SK-N-SH (cell line): Measurements from ENCODE around the gene GNB2. TPM values are rescaled to one million over a fixed set of nuclear protein-coding genes. Genes with fewer than 3 reads are reported as not detected.

ENCODE experiments used
- CTCF ChIA-PET: fragments of 300-600, 350-600 bp; formaldehyde crosslinking; extraction: SDS; loops from one replicate; lab custom pipeline; 2021; lab: Yijun Ruan, JAX
- POLR2A ChIA-PET: fragments of 350-600 bp; sonication (Branson Sonifier 250); formaldehyde crosslinking; extraction: SDS; loops from one replicate; lab custom pipeline; 2020; ENCODE audit warnings: antibody characterized with exemption, inconsistent platforms; lab: Yijun Ruan, JAX
- DNase-seq: peaks from one replicate; pipeline ENCODE4 v3.0.0; 2012
- H2AFZ ChIP-seq: fragments of 200-600 bp; sonication (generic); 2 replicates; pipeline ENCODE4 v1.8.1; 2016; ENCODE audit warnings: antibody characterized with exemption, mild to moderate bottlenecking, low read depth
- H3F3A ChIP-seq: fragments of 200-600 bp; sonication (generic); replicated peaks from 2 replicates; pipeline ENCODE3; 2016; ENCODE audit warnings: antibody characterized with exemption, mild to moderate bottlenecking; ENCODE audit not compliant: insufficient read depth
- H3K27ac ChIP-seq, 2 experiments: fragments of 200-500 bp in 1 of 2; fragments of 200-600 bp in 1 of 2; sonication (Bioruptor generic) in 1 of 2; sonication (generic), shearing (Covaris generic) in 1 of 2; 2 replicates each; pipeline versions ENCODE4 v1.5.1 to v1.6.1; 2014 to 2016; ENCODE audit warnings: low read depth in 2 of 2, inconsistent platforms in 1 of 2, low read length in 1 of 2, mild to moderate bottlenecking in 1 of 2, mixed read lengths in 1 of 2
- H3K27me3 ChIP-seq: fragments of 200-600 bp; sonication (generic), shearing (Covaris generic); 2 replicates; pipeline ENCODE4 v1.6.1; 2016; ENCODE audit warnings: mixed run types; ENCODE audit not compliant: insufficient read depth
- H3K36me3 ChIP-seq, 2 experiments: fragments of 200-500 bp in 1 of 2; fragments of 200-600 bp in 1 of 2; sonication (Bioruptor generic) in 1 of 2; sonication (generic) in 1 of 2; replicated peaks in 1 of 2; 2 replicates each; pipeline versions ENCODE3 to v1.5.1; 2014 to 2016; ENCODE audit warnings: low read length in 1 of 2, mild to moderate bottlenecking in 1 of 2; ENCODE audit not compliant: insufficient read depth in 2 of 2, control insufficient read depth in 1 of 2
- H3K4me1 ChIP-seq, 2 experiments: fragments of 200-500 bp in 1 of 2; fragments of 200-600 bp in 1 of 2; sonication (Bioruptor generic) in 1 of 2; sonication (generic), shearing (Covaris generic) in 1 of 2; 2 replicates each; pipeline versions ENCODE4 v1.5.1 to v1.6.1; 2014 to 2016; ENCODE audit warnings: low read depth in 1 of 2, low read length in 1 of 2, mixed run types in 1 of 2; ENCODE audit not compliant: insufficient read depth in 2 of 2, control insufficient read depth in 1 of 2
- H3K4me2 ChIP-seq: fragments of 200-600 bp; sonication (generic), shearing (Covaris generic); 2 replicates; pipeline ENCODE4 v1.6.1; 2017; ENCODE audit warnings: mixed run types
- H3K4me3 ChIP-seq, 2 experiments: fragments of 200-500 bp in 1 of 2; fragments of 200-600 bp in 1 of 2; sonication (Bioruptor generic) in 1 of 2; sonication (generic), shearing (Covaris generic) in 1 of 2; 2 replicates each; pipeline versions ENCODE4 v1.5.1 to v1.8.1; 2014 to 2016; ENCODE audit warnings: low read depth in 2 of 2, inconsistent platforms in 1 of 2, low read length in 1 of 2, mild to moderate bottlenecking in 1 of 2, mixed read lengths in 1 of 2, moderate library complexity in 1 of 2
- H3K79me2 ChIP-seq: fragments of 200-600 bp; sonication (generic); 2 replicates; pipeline ENCODE4 v1.8.1; 2017; ENCODE audit warnings: mild to moderate bottlenecking; ENCODE audit not compliant: insufficient read depth
- H3K9ac ChIP-seq: fragments of 200-600 bp; sonication (generic); 2 replicates; pipeline ENCODE4 v1.6.1; 2017; ENCODE audit warnings: mixed run types
- H3K9me2 ChIP-seq: fragments of 200-600 bp; sonication (generic); 2 replicates; pipeline ENCODE4 v1.6.1; 2017; ENCODE audit warnings: mixed run types
- H3K9me3 ChIP-seq: fragments of 200-600 bp; sonication (generic); 2 replicates; pipeline ENCODE4 v1.6.1; 2017; ENCODE audit warnings: mixed run types, mild to moderate bottlenecking, moderate library complexity
- H4K20me1 ChIP-seq: fragments of 200-600 bp; sonication (generic); 2 replicates; pipeline ENCODE4 v1.6.1; 2017; ENCODE audit warnings: mild to moderate bottlenecking, mixed run types; ENCODE audit not compliant: insufficient read depth
- EP300 ChIP-seq, 2 experiments: IDR thresholded peaks; 2 replicates each; pipeline versions ENCODE4 v1.4.0 to v1.6.1; 2012; ENCODE audit warnings: borderline replicate concordance in 1 of 2, low read depth in 1 of 2, low read length in 1 of 2
- GATA2 ChIP-seq: sonication (generic); formaldehyde crosslinking; IDR thresholded peaks from 2 replicates; pipeline ENCODE4 v1.5.0; 2020; ENCODE audit warnings: mild to moderate bottlenecking, missing genetic modification reagents
- JUND ChIP-seq: IDR thresholded peaks from 2 replicates; pipeline ENCODE4 v1.4.0; 2012
- WGBS: methylation state at CpG from one replicate; pipeline ENCODE4 v1.1.6; 2017; ENCODE audit warnings: low lambda C conversion rate; 5-methylcytosine and 5-hydroxymethylcytosine counted together
- polyA plus RNA-seq, 3 experiments: library from polyadenylated mRNA; depleted of rRNA; stranded (reverse); fragments of >200 nt; gene quantifications; 2 replicates each; pipeline ENCODE4 v1.2.3, GENCODE V29; 2012
- TF ChIP-seq, protein P1 (sequence below): IDR thresholded peaks from 2 replicates; pipeline ENCODE4 v1.6.1; 2012; ENCODE audit warnings: mild to moderate bottlenecking, low read depth, low read length, moderate library complexity

The GNB2 gene
- polyA plus RNA-seq, 1 of the 3 experiments (the other 2 are of a cell fraction), result 398 TPM

DNA sequence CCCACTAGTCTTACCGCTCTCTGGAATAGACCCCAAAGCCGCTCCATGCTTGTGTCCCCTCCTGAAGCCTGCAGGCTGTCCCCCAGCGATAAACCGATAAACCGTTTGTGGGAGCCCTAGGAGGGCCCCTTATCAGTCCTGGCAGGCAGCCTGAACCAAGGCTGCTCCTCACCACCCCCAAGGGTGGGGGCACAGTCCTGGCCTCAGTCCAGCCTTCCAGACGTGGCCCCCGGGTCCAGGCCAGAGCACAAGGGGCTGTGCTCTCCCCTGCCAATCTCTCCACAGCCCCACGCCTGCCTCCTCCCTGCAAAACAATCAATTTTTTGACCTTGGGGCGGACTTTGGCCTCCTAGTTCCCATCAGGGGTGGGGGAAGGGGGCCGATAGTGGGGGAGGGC lies 32.1 kb upstream of the GNB2 start, which contains the start of gene TFR2:
TFR2 (minus strand) TSS at position 90 of the 397 bp plus-strand sequence; CDS start at position 47, 43 bp downstream.
- H2AFZ ChIP-seq, result no peak within 1 kb of the TSS
- no peaks in the 10 kb centered on the region for H3K36me3 ChIP-seq
- H3K9me3 ChIP-seq, result no peaks in the 10 kb centered on the region
- H3K4me1 ChIP-seq, result peaks cover 0 to 9% of the 10 kb centered on the region in 2 experiments; a peak in 1 of 4 replicates
- no peaks in the 10 kb centered on the region for H4K20me1 ChIP-seq
- no peak within 1 kb of the TSS for H3K27ac ChIP-seq
- CTCF ChIA-PET, result interaction anchor here (1.2 to 12.8 kb wide), 3 partner anchors 7 to 81 kb away, joined by 4 to 109 read pairs (median 11); partner anchors contain the start of gene ACTL6B
- no peak within 1 kb of the TSS for H3K9ac ChIP-seq
- 54% methylated on average over 10 of the region's 10 CpGs for whole genome bisulfite sequencing
- no peaks in the 10 kb centered on the region for H3K79me2 ChIP-seq
- peak; percentile 82 for DNase-seq
- H3K27me3 ChIP-seq, result peaks cover 6% of the 10 kb centered on the region; the same call in 1 of the 2 replicates
- H3F3A ChIP-seq, result no peaks in the 10 kb centered on the region
- TF ChIP-seq EP300 (IDR thresholded peaks at IDR 0.05; ENCODE audit: borderline replicate concordance in 1 of 2, low read depth in 1 of 2, low read length in 1 of 2) (no peak), GATA2 (CRISPR knock-in tag) (0 out of 2 replicates have a peak, but pooled peaks have one; percentile 19)
- TF ChIP-seq, all 33 proteins: peak for 1
- Histone ChIP-seq H3K4me2 (no peak within 1 kb of the TSS), H3K9me2 (no peaks in the 10 kb centered on the region), H3K4me3 (no peak within 1 kb of the TSS)
- POLR2A ChIA-PET, result interaction anchor here (1.5 kb wide), 1 partner anchor 31 kb away, joined by 4 read pairs; the partner anchor contains the start of gene GNB2

DNA sequence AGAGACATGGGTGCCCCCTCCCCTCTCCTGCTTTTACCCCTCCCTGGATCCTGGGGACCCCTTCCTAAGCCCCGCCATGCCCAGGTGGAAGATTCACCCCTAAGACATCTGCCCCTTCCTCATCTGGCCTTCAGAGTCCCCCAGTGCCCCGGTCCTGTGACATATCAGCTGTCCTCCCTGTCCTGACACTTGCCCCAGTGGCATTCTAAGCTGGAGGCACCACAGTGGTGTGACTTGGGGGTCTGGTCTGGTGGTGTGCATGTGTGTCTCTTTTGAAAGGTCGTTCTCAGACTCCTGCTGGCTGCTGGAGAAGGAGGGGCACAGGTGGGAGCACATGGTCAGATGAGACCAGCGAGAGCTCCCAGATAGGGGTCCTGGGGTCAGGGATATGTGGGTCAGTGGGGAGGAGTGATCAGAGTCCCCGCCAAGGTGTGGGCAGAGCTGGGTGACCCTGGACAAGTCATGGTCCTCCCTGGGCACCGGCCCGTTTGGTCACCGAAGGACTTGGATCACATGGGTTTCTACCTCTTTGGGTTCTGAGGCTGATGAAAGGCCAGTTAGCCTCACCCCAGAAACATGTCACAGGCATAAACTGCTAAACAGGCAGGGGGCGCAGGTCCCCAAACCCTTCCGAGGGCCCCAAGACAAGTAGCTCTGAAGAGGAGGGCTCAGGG lies 31.5 kb upstream of the GNB2 start:
- Histone ChIP-seq H3K4me2 (no peak overlapping the region), H4K20me1 (no peaks in the 10 kb centered on the region), H3K9me2 (no peaks in the 10 kb centered on the region), H3F3A (no peaks in the 10 kb centered on the region), H3K9me3 (no peaks in the 10 kb centered on the region), H3K4me1 (peaks cover 0 to 9% of the 10 kb centered on the region in 2 experiments; a peak in 1 of 4 replicates), H2AFZ (no peak overlapping the region), H3K4me3 (no peak overlapping the region), H3K27me3 (peaks cover 7% of the 10 kb centered on the region; the same call in 1 of the 2 replicates), H3K36me3 (no peaks in the 10 kb centered on the region), H3K27ac (no peak overlapping the region), H3K79me2 (no peaks in the 10 kb centered on the region), H3K9ac (no peak overlapping the region)
- no peak for DNase-seq
- WGBS, result 61% methylated on average over 7 of the region's 10 CpGs
- ChIA-PET CTCF (interaction anchor here (0.9 to 12.8 kb wide), 4 partner anchors 8 to 82 kb away, joined by 3 to 109 read pairs (median 8); partner anchors contain the start of gene ACTL6B), POLR2A (interaction anchor here (1.5 kb wide), 1 partner anchor 31 kb away, joined by 4 read pairs; the partner anchor contains the start of gene GNB2)
- TF ChIP-seq JUND (no peak), GATA2 (CRISPR knock-in tag) (no peak)
- TF ChIP-seq, protein P1, sequence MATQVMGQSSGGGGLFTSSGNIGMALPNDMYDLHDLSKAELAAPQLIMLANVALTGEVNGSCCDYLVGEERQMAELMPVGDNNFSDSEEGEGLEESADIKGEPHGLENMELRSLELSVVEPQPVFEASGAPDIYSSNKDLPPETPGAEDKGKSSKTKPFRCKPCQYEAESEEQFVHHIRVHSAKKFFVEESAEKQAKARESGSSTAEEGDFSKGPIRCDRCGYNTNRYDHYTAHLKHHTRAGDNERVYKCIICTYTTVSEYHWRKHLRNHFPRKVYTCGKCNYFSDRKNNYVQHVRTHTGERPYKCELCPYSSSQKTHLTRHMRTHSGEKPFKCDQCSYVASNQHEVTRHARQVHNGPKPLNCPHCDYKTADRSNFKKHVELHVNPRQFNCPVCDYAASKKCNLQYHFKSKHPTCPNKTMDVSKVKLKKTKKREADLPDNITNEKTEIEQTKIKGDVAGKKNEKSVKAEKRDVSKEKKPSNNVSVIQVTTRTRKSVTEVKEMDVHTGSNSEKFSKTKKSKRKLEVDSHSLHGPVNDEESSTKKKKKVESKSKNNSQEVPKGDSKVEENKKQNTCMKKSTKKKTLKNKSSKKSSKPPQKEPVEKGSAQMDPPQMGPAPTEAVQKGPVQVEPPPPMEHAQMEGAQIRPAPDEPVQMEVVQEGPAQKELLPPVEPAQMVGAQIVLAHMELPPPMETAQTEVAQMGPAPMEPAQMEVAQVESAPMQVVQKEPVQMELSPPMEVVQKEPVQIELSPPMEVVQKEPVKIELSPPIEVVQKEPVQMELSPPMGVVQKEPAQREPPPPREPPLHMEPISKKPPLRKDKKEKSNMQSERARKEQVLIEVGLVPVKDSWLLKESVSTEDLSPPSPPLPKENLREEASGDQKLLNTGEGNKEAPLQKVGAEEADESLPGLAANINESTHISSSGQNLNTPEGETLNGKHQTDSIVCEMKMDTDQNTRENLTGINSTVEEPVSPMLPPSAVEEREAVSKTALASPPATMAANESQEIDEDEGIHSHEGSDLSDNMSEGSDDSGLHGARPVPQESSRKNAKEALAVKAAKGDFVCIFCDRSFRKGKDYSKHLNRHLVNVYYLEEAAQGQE, result no peak
